OCI-LY7 (cell line): ENCODE measurements around the gene KRT75.

Experiments used
- CTCF ChIP-seq: fragments of 200-600 bp; sonication (generic); conservative IDR thresholded peaks from 2 replicates; pipeline ENCODE4 v1.5.1; 2014; ENCODE audit warnings: mild to moderate bottlenecking, antibody characterized with exemption, low read length, moderate library complexity, mixed read lengths
- EZH2phosphoT487 ChIP-seq: fragments of 200-600 bp; sonication (generic); IDR thresholded peaks from 2 replicates; pipeline ENCODE4 v1.6.1; 2018; ENCODE audit warnings: low read depth, borderline replicate concordance, mild to moderate bottlenecking, mixed run types, antibody characterized with exemption, low read length, moderate library complexity, mixed read lengths

- TF ChIP-seq CTCF (peak; percentile 53), EZH2phosphoT487 (no peak)
Observed at GRCh38 chr12:52428121-52428520, 6.0 kb downstream of the KRT75 start.
